Erythroblast (primary cell): Measurements from ENCODE around the gene KAT6B.

Source experiments
- GATA1 ChIP-seq: IDR thresholded peaks from 2 replicates; pipeline ENCODE4 v1.6.1; 2011; ENCODE audit warnings: low read depth, mild to moderate bottlenecking, control low read depth, low read length, moderate library complexity
- POLR2A ChIP-seq: IDR thresholded peaks from 2 replicates; pipeline ENCODE4 v1.6.1; 2011; ENCODE audit warnings: mild to moderate bottlenecking, low read length

DNA sequence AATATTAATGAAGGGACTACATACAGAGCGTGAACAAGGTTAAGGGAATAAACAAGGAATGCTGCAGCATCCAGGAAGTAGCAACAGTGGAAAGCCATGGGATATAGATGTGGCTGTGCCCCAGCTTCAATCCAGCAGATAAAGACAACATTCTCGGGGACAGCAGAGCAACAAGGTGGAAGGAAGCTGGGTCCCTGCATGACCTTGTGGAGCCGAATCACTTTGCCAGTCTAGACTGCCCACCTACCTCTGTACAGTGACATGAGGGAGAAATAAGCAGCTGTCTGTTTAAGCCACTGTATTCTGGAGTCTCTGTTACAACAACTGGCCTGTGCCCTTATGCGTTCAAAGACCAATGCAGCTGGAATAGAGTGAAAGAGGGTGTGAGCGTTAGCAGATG, 255.0 kb downstream of the KAT6B start:
- TF ChIP-seq POLR2A (no peak), GATA1 (no peak)
